HG02870 (cell line): ENCODE data around the gene TNFRSF14.

ENCODE experiments used
- ATAC-seq: cut with Tn5 transposase; IDR thresholded peaks from one replicate; pipeline ENCODE4 v1.9.1; 2021; ENCODE audit warnings: mild to moderate bottlenecking, moderate library complexity; ENCODE audit not compliant: unreplicated experiment

The TNFRSF14 gene

DNA sequence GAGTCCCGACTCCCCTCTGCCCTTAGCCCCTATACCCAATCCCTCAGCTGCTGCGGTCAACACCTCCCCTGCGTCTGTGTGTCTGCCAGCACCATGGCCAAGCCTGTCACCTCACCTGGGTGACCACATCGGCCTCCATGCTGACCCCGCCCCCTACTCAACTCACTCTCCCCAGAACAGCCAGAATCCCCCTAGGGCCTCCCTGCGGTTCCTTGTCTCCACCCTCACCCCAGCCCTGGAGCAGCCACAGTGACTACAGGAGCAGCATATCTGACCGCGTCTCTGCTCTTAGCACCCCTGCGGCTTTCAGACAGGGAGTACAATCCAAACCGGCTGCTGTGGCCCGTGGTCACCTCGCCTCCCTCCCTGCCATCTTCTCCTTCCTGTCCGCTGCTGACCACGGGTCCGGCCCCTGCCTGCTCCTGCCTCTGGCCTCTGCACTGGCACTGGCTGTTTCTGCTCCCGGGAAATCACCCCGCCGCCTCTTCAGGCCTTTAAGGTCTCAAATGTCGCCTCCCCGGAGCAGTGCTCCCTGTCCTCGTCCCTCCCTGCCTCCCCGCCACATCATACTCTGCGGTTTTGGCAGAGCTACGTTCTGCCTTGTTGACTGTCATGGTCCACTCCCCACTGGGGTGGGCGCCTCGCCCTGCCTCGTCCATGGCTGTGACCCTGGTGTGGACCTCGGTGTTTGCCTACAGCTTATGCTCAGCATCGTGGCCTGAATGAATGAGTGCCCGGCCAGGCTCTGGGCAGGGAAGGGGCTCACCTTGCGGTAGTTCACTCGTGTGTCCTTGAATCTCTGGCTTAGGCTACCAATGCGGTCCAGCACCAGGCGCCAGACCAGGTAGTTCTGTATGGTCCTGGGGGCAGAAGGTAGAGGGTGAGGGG is 41.5 kb downstream of the TNFRSF14 start:
- ATAC-seq, result no peak

DNA sequence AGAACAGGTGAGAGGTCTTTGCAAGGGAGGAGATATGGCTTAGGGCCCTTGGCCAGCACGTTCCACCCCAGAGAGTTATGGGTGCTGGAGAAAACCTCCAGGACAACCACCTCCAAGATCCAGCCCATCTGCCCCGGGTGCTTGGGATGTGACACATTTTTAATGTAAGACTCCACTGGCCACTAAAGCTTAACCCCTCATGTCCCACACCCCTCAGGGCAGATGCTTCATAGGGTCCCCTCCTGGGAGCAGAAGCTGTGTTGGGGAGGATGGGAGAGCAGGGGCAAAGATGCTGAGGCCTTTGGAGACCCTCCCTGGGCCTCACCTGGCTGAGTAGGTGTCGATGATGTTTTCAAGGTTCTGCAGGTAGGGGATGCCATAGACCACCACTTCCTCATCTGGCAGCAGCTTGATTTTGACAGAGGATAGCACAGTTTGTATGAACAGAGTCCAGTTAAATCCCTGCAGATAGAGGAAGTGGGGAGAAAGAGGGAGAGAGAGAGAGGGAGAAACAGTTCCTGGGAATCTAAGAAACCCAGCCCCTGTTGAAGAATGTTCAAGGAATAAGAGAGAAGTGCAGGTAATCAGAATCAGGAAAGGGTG is 42.3 kb downstream of the TNFRSF14 start:
- no peak for ATAC-seq

DNA sequence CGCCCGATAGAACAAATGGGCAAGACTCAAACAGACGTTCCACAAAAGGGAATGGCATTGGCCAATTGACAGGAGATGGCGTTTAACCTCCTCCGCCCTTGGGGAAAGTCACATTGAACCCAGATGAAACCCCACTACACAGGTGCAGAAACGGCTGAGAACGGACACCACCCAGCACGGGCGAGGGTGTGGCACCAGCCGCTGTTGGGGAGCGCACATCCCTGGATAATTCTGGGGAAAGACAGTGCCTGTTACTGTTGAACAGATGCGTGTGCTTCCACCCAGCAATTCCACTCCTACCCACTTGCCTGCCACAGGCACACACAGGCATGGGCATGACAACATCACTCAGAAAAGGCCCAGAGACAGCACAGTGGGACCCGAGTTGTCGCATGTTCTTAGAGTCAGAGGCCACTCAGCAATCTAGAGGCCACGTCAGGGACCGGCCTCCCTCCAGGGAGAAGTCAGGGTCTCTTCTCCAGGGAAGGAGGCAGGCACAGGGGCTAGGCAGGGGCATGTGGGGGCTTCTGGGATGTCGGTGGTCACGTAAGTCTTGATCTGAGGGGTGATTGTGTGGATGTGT is 45.6 kb downstream of the TNFRSF14 start:
- ATAC-seq, result no peak

DNA sequence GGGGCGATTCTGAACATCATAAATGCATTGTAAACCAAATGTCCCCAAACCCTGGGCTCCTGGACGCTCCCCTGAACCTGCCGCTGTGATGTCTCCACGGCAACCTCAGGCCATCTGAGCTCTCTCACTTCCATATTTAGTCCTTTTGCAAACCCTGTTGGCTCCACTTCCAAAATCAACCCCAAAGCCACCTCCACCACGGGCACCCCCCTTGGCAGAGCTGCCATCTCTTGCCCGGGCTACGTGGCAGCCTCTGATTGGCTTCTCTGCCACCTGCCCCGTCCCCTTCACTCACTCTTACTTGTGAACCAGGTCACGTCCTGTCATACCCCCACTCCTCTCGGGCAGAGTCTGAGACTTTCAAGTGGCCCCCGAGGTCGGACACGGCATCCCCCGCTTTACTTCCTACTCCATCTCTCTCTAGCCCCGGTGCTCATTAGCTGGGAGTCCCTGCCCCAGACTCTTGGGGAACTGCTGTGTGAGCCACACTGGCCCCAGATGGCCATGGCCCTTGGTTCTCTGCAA is 46.2 kb downstream of the TNFRSF14 start:
- ATAC-seq, result no peak

DNA sequence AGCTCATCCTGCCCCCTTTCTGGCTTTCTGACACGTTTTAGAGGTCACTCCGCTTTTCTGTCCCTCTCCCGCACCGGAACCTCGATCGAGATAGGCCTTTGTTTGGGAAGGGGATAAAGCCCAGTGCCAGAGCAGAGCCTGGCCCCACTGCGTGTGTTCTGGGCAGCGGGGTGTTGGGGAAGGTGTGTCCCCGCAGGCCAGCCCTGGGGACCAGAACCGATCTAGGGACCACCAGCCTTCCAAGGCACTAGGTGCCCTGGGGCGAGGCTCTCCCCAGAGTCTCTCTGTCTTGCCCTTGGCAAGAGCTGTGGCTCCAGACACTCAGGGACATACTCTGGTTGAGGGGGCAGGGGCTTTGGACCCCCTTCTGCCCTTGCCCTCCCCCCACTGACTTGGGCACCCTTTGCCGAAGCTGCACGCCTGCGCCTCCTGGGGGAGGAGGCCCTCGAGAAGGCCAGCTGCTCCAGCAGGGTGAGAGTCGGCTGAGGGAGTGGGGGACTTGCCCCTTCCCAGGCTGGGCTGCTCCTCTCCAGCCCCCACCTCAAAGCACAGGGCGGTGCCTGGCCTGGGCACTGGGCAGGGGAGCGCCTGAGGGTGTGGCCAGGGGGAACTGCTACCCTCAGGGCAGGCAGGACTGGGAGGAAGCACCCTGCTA is 46.8 kb downstream of the TNFRSF14 start:
- no peak for ATAC-seq

DNA sequence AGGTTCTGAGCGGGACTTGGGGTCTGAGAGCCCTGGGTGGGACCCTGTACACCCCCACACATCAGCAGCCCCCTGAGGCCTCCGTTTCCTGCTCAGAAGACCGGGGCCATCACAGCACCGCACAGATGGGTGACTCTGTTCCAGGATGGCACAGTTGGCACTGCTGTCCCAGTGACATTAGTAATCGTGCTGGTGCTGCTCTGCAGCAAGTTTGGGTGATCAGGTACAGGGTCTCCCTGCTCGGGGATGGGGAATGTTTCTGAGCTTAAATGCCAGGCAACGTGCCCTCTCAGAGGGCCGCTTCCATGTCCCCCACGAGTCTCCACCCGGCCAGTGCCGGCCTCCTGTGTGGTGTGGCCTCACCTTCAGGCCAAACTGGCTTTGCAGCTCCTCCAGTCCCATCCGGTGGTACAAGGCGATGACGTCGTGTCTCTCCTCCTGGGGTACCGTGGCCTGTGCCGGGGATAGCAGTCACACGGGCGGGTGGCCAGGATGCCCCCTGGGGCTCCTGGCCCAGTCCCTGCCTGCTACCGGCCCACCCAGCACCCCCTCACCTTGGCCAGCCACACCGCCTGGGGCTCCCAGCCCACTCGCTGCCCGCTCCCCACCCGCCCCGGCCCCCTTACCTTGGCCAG is 47.5 kb downstream of the TNFRSF14 start:
- ATAC-seq, result no peak

DNA sequence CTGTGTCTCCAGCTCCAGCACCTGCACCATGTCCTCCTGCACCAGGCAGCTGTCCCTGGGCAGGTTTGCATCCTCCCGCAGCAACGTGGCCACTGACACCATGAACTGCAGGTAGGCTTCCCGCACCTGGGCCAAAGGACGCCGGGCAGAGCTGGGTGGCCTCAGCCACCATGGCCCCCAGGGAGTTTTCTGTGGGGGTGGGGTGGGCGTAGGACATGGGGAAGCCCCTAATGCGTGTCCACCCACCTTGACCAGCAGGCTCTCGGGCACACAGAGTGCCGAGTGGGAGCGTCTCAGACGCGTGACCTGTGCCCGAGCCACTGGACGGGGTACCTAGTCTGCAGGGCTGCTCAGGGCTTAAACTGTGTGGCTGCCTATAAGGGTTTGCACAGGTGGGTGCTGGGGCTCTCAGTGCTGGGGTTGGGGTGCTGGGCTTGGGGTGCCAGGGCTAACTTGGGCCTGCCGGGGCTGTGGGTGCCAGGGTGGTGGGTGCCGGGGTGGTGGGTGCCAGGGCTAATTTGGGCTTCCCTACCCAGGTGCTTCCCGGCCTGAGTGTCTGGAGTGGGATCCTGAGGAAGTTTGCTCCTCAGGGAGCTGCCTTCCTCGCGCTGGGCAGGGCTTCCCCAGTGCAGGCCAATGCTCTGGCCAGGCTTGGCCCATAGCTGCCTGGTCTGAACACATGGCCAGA is 48.1 kb downstream of the TNFRSF14 start:
- no peak for ATAC-seq

DNA sequence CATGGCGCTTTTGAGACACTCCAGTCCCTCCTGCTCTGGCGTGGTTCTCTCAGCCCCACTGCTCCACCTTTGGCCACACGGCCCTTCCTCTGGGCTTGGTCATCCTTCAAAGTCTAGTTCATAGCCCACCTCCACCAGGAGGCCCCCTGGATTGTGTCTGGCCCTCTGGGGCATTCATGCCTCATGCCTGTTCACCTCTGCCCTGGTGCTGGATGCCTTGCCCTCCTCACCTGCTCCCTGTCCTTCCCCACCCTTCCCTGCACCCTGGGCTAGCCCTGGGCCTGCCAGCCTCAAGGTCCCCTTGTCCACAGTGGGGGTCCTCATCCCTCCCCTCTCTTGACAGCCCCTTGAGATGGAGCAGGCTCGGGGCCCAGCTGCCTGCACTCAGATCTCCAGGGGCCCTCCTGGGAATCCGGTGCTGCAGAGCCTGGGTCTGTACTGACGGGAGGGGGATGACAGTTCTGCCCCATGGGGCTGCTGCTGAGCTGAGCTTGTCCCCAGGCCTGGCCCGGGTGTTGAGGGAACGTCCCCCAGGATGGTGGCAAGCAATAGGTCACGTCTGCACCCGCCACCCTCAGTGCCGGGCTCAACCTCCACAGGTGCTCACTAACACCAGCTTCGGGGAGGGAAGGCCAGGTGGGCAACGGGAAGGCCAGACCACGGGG is 48.8 kb downstream of the TNFRSF14 start:
- no peak for ATAC-seq

DNA sequence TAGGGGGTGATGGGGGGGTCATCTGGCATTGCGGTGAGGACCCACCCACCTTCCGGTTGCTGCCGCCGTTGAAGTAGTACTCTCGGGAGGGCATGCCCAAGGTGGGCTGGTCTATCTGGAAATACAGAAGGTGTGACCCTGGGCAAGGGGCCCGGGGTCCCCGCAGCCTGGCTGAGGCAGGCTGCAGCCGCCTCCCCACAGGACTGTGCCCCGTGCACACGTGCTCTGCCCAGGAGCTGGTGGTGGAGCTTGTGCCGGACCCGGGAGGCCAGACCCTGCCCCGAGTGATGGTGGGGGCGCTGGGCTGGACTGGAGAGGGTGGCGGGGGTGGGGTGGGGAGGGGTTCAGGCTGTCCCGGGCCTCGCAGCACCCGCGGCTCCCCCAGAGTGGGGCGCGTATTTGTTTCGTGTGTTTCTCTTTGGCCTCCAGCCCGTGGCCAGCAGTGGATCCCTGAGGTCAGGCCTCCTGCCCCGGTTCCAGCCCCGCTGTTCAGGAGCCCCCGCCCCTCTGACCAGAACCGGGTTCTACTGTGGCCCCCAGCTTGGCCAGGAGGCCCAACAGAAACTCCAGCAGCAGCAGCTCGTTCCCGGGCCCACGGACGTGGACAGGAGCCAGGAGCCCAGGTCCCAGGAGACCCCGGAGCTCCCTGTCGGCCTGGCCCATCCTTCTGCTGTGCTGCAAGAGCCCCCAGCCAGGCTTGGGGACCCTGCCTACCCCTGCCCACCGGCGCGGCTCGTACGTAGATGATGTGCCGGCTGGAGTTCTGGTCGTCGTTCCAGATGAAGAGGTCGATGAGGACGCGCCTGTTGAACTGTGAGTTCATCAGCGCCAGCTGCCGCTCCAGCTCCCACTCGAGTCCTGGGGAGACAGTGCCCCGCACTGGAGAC is 49.6 kb downstream of the TNFRSF14 start:
- ATAC-seq, result no peak

DNA sequence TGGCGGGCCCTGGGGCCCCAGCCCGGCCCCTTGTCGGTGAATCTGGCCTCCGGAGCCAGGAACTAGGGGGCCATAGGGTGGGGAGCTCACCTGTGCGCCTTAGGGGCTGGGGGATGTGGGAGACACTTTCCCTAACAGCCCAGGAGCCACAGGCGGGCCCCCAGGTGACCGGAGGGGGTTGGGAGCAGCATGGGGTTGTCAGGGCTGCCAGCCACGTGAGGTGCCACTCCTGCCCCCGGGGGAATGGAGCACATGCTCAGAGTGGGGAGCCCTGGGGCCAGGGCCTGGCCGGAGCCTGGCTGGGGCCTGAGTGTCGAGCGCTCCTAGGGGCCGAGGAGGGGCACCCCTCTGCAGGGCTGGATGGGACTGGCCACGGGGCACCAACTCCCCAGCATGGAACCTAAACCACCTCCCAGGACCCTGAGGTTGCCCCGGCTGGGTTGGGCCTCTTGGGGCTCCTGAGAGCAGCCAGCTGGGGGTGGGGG is 50.3 kb downstream of the TNFRSF14 start:
- no peak for ATAC-seq

DNA sequence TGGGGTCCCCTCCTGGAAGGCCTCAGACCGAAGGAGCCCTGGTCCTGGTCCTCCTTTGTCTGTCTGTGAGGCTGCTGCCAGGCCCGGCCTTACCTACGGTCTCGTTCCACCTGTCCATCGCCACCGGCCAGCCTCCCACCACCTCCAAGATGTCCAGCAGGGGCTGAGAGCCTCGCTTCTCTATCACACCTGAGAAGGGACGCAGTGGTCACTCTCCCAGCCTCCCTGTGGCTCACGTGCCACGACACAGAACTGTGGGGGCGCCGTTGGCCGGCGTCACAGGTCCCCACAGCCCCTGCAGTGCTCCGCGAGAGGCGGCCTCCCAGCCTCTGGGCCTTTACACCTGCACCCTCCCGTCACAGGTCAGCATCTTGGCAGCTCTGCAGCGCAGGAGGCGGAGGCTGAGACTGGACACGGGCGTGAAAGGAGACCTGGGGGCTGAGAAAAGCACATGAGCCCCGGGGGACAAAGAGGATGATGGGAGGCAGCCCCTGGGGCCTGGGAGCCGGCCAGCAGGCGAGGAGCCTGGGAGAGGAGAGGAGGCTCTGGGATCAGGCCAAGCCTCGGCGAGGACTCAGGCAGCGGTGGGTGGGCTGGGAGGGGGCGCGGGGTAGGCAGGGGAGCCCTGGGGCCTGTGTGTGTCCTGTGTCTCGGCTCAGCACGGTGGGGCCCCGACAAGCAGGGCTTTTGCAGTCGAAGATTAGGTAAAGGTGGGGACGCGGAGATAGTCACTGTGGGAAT is 50.9 kb downstream of the TNFRSF14 start:
- no peak for ATAC-seq

DNA sequence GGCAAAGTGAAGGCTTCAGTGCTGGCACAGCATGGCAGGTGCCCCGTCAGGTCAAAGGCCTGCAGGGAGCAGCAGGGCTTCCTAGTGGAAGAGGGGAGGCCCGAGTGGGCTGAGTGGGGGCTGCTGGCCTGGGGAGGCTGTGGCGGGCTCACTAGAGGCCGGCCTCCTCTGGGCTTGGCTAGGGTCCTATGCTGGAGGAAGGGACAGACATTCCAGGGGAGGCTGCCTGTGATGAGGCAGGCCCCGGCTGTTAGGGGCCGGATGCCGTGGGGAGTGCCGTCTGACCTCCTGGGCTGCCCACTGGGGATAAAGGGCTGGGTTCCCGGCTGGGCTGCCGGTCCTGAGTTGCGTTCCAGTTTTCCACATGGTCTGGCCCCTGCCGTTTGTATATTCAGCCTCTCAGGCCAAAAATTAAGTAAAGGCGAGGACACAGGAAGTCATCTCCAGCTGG is 51.5 kb downstream of the TNFRSF14 start:
- ATAC-seq, result no peak

DNA sequence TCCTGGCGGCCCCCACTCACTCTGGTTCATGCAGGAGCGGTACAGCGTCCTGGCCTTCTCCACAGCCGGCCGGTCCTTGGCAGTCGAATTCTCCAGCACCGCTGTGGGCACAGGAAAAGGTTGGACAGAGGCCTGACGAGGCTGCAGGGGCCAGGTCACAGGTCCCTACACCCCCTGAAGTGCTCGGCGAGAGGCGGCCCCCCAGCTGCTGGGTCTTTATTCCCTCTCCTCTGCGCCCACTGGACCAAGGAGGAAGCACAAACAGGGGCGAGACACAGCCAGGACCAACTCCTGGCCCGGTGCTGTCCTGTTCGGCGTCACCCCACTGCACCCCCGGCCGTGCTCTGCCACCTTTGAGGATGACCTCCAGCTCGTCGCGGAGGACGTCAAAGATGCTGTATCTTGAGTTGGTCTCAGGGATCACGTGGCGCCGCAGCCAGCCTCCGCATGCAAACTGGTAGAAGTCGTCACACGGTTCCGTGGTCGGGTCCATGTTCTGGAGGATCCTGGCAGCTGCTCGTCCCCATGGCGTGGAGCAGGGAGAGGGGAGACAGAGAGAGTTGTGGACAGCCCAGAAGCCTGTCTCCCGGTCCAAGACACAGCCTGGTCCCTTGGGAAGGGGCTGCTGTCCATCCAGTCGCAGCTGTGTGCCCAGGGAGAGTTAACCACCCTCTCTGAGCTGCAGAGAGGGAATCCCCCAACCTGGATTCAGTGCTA is 53.3 kb downstream of the TNFRSF14 start:
- ATAC-seq, result no peak

DNA sequence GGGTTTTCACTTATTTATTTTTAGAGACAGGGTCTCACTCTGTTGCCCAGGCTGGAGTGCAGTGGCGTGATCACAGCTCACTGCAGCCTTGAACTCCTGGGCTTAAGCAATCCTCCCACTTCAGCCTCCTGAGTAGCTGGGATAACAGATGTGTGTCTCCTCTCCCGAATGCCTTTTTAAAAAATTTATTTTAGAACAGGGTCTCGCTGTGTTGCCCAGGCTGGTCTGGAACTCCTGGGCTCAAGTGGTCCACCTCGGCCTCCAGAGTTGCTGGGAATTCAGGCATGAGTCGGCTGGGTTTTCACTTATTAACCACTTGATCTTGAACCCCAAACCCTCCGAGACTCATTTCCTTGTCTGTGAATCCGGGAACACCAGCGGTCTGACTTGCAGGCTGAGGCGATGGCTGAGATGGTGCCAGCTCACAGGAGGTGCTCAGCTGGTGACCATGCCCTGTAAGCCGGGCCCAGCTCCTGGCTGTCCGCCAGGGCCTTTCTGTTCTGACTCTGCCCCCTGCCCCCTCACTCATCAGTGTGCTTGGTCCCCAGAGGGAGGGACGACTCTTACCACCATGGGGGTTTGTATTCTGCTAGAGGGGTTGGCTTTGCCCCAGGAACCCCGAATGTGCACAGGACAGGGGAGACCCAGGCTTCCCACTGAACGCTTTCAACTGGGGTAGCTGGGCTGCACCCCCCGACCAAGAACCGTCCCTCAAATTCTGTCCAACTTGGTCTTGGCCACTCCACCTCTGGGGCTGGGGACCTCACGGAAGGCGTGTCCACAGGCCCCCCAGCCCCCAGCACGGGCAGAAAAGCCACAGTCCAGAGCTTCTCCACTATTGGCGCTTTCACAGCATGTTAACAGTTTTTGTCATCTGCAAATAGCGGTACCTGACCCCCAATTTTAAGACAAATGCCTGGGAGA is 54.1 kb downstream of the TNFRSF14 start:
- ATAC-seq, result no peak

DNA sequence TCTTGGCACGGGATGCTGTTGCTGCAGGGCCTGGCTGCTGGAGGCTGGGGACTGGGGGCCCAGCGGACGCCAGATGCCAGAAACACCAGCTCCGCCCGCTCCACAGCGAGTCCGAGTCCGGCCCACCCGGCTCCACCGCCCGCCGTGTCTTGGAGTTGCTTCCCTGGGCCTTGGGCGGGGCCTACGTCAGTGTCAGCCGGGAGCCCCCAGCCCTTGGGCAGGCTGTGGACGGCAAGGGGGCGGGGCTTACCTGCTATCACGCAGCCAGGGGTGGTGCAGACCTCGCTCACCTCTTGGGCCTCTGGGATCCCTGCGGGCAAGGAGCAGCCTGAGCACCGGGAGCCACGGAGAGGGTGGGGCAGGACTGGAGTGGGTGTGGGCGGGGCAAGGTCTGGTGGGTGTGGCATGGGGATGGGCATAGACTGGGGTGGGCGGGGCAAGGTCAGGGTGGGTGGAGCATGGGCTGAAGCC is 54.9 kb downstream of the TNFRSF14 start:
- ATAC-seq, result no peak
